Neural crest cell (in vitro differentiated cells): ENCODE data around the gene FCMR. TPM values are rescaled to one million over a fixed set of nuclear protein-coding genes. Genes with fewer than 3 reads are reported as not detected.
A peak's percentile ranks its signal among the peaks of the same experiment; 100 is the strongest.

ENCODE experiments used
- DNase-seq: peaks from one replicate; pipeline ENCODE4 v3.0.0; 2021; ENCODE audit warnings: low read depth, mixed read lengths, low spot score
- H3K27ac Mint-ChIP-seq: one replicate; pipeline ENCODE4 v1.8.0; 2021; ENCODE audit warnings: mild to moderate bottlenecking, mixed read lengths; ENCODE audit not compliant: unreplicated experiment
- H3K27me3 Mint-ChIP-seq: 2 replicates; pipeline ENCODE4 v1.8.0; 2021; ENCODE audit warnings: low read depth, mild to moderate bottlenecking, mixed read lengths
- H3K36me3 Mint-ChIP-seq: 2 replicates; pipeline ENCODE4 v1.8.0; 2021; ENCODE audit warnings: low read depth, mild to moderate bottlenecking, mixed read lengths
- H3K4me1 Mint-ChIP-seq: 2 replicates; pipeline ENCODE4 v1.8.0; 2021; ENCODE audit warnings: mixed read lengths
- H3K4me3 Mint-ChIP-seq: one replicate; pipeline ENCODE4 v1.8.0; 2021; ENCODE audit warnings: mild to moderate bottlenecking, mixed read lengths
- H3K9me3 Mint-ChIP-seq: 2 replicates; pipeline ENCODE4 v1.8.0; 2021; ENCODE audit warnings: mixed read lengths
- CTCF ChIP-seq: fragments of 200-600 bp; sonication (generic); conservative IDR thresholded peaks from 2 replicates; pipeline ENCODE4 v1.5.0; 2021; ENCODE audit warnings: antibody characterized with exemption, mild to moderate bottlenecking
- total RNA-seq: library from RNA; stranded (reverse); gene quantifications from 2 replicates; pipeline ENCODE4 v1.2.1, GENCODE V29; 2021

Gene FCMR
- total RNA-seq, 1 donor from 2014 or later: not detected

- H3K4me1 Mint-ChIP-seq: no peaks in the 10 kb centered on the region
- TF ChIP-seq CTCF: no peak
- H3K9me3 Mint-ChIP-seq: peaks cover 4% of the 10 kb centered on the region
- H3K27ac Mint-ChIP-seq: no peak overlapping the region
- DNase-seq: no peak
- no peak overlapping the region for H3K4me3 Mint-ChIP-seq
- H3K36me3 Mint-ChIP-seq: no peaks in the 10 kb centered on the region
- peaks cover 13% of the 10 kb centered on the region for H3K27me3 Mint-ChIP-seq
These were observed 27.5 kb upstream of the FCMR start for GRCh38 chr1:206949208-206949607.

- no peak for DNase-seq
- peaks cover 4% of the 10 kb centered on the region for H3K9me3 Mint-ChIP-seq
- peaks cover 23% of the 10 kb centered on the region for H3K27me3 Mint-ChIP-seq
These were observed 25.5 kb upstream of the FCMR start for GRCh38 chr1:206947255-206947654.

GRCh38 chr1:206946261-206946660, 24.5 kb upstream of the FCMR start, which contains the start of gene PIGR:
TSS of gene PIGR (minus strand) at chr1:206946466. CDS start at chr1:206940531, 5,935 bp downstream.
- no peaks in the 10 kb centered on the region for H3K36me3 Mint-ChIP-seq
- no peak for TF ChIP-seq CTCF
- H3K4me1 Mint-ChIP-seq: no peaks in the 10 kb centered on the region
- peak within 1 kb of the TSS; percentile 27 for H3K27ac Mint-ChIP-seq
- no peak for DNase-seq
- no peak within 1 kb of the TSS for H3K4me3 Mint-ChIP-seq
- peaks cover 4% of the 10 kb centered on the region for H3K9me3 Mint-ChIP-seq
- H3K27me3 Mint-ChIP-seq: peaks cover 23% of the 10 kb centered on the region

More at GRCh38 chr1:206947255-206947654, 25.5 kb upstream of the FCMR start:
- Mint-ChIP-seq H3K36me3 (no peaks in the 10 kb centered on the region), H3K4me3 (no peak overlapping the region), H3K4me1 (no peaks in the 10 kb centered on the region), H3K27ac (no peak overlapping the region)
- TF ChIP-seq CTCF: no peak

GRCh38 chr1:206945779-206946178, 24.0 kb upstream of the FCMR start:
- Mint-ChIP-seq H3K27me3 (peaks cover 23% of the 10 kb centered on the region), H3K36me3 (no peaks in the 10 kb centered on the region), H3K27ac (no peak overlapping the region), H3K4me3 (no peak overlapping the region), H3K4me1 (no peaks in the 10 kb centered on the region), H3K9me3 (peaks cover 4% of the 10 kb centered on the region)
- TF ChIP-seq CTCF: no peak
- DNase-seq: no peak

- DNase-seq: no peak
- Mint-ChIP-seq H3K27ac (no peak overlapping the region), H3K9me3 (no peaks in the 10 kb centered on the region), H3K36me3 (no peaks in the 10 kb centered on the region), H3K4me1 (no peaks in the 10 kb centered on the region), H3K4me3 (no peak overlapping the region), H3K27me3 (peaks cover 23% of the 10 kb centered on the region)
- no peak for TF ChIP-seq CTCF
These were observed 23.0 kb upstream of the FCMR start for GRCh38 chr1:206944703-206945102.
